HG02798 (cell line): Measurements from ENCODE around the gene GTPBP4.
"Not testable (repeated sequence)": the region's sequence is repeated elsewhere in the genome, so short reads cannot be mapped to it uniquely, and the experiment has no call there.

ENCODE experiments used
- ATAC-seq: cut with Tn5 transposase; IDR thresholded peaks from one replicate; pipeline ENCODE4 v1.9.1; 2021; ENCODE audit warnings: mild to moderate bottlenecking; ENCODE audit not compliant: unreplicated experiment, poor library complexity

The GTPBP4 gene

GRCh38 chr10:1050145-1050544 is 61.9 kb downstream of the GTPBP4 start:
- ATAC-seq = no peak

- no peak for ATAC-seq
Observed at GRCh38 chr10:1050554-1050953, 62.3 kb downstream of the GTPBP4 start.

- no peak for ATAC-seq
Observed at GRCh38 chr10:1054684-1055083, 66.5 kb downstream of the GTPBP4 start.

GRCh38 chr10:1056326-1057105 is 68.3 kb downstream of the GTPBP4 start, which contains the start of gene WDR37:
Gene WDR37, plus strand, starts transcription at chr10:1056385. Its CDS starts 15,771 bp downstream, at chr10:1072156.
- peak; percentile 97 for ATAC-seq

GRCh38 chr10:1057106-1057657 is 68.9 kb downstream of the GTPBP4 start:
- ATAC-seq = no peak

- no peak for ATAC-seq
Observed at GRCh38 chr10:1058017-1058416, 69.8 kb downstream of the GTPBP4 start.

GRCh38 chr10:1059902-1060301 is 71.7 kb downstream of the GTPBP4 start:
- ATAC-seq = no peak

GRCh38 chr10:1061930-1062774 is 73.9 kb downstream of the GTPBP4 start:
- no peak for ATAC-seq

- ATAC-seq = no peak
Observed at GRCh38 chr10:1063232-1063865, 75.1 kb downstream of the GTPBP4 start.

- ATAC-seq = no peak
Observed at GRCh38 chr10:1064964-1065247, 76.7 kb downstream of the GTPBP4 start.

- not testable (repeated sequence) for ATAC-seq
Observed at GRCh38 chr10:1066734-1067133, 78.5 kb downstream of the GTPBP4 start.

- ATAC-seq = no peak
Observed at GRCh38 chr10:1068380-1069361, 80.4 kb downstream of the GTPBP4 start.
